Measurements from ENCODE around the gene SARDH.

GRCh38 chr9:133680976-133681657 lies 57.0 kb downstream of the SARDH start:
- TF ChIP-seq, protein P1, sequence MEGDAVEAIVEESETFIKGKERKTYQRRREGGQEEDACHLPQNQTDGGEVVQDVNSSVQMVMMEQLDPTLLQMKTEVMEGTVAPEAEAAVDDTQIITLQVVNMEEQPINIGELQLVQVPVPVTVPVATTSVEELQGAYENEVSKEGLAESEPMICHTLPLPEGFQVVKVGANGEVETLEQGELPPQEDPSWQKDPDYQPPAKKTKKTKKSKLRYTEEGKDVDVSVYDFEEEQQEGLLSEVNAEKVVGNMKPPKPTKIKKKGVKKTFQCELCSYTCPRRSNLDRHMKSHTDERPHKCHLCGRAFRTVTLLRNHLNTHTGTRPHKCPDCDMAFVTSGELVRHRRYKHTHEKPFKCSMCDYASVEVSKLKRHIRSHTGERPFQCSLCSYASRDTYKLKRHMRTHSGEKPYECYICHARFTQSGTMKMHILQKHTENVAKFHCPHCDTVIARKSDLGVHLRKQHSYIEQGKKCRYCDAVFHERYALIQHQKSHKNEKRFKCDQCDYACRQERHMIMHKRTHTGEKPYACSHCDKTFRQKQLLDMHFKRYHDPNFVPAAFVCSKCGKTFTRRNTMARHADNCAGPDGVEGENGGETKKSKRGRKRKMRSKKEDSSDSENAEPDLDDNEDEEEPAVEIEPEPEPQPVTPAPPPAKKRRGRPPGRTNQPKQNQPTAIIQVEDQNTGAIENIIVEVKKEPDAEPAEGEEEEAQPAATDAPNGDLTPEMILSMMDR (IDR thresholded peaks at IDR 0.05), result no peak
- no peak for TF ChIP-seq POLR2A (IDR thresholded peaks at IDR 0.05)

All from tibial nerve (tissue), 3 donors.